Measurements from ENCODE around the gene KCNQ1. TPM values are rescaled to one million over a fixed set of nuclear protein-coding genes. Genes with fewer than 3 reads are reported as not detected.

The KCNQ1 gene
- total RNA-seq, 4 donors from 2014 or later = 2.6 to 12.7 (median 4.9) TPM

DNA sequence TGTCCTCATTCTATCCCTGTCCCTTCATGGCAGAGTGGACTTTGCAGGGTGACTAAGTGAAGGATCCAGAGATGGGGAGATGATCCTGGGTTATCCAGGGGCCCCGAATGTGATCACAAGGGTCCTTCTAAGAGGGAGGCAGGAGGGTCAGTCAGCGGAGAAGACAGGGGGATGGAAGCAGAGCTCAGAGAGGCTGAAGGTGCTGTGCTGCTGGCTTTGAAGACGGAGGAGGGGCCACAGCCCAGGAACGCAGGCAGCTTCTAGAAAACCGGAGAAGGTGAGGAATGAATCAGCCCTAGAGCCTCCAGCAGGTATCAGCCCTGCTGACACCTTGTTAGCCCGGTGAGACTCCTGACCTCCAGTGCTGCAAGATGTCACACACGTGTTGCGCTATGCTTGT, 377.1 kb downstream of the KCNQ1 start:
- Histone ChIP-seq H3K36me3 (no peaks in the 10 kb centered on the region), H3K27me3 (no peaks in the 10 kb centered on the region), H3K9me3 (peaks cover 0 to 18% (median 0%) of the 10 kb centered on the region in 3 donors), H3K4me1 (peaks cover 2 to 28% (median 28%) of the 10 kb centered on the region in 3 donors), H3K4me3 (no peak overlapping the region), H3K27ac (no peak overlapping the region)
- WGBS, 2 donors (ENCODE audit: low coverage in 1 of 2) = 95 to 100% methylated on average over 1 to 7 of the region's 8 CpGs
- ATAC-seq = no peak
- TF ChIP-seq POLR2AphosphoS5 (IDR thresholded peaks at IDR 0.05) (no peak), EP300 (IDR thresholded peaks at IDR 0.05) (no peak), POLR2A (IDR thresholded peaks at IDR 0.05) (no peak)
- TF ChIP-seq, protein P1, sequence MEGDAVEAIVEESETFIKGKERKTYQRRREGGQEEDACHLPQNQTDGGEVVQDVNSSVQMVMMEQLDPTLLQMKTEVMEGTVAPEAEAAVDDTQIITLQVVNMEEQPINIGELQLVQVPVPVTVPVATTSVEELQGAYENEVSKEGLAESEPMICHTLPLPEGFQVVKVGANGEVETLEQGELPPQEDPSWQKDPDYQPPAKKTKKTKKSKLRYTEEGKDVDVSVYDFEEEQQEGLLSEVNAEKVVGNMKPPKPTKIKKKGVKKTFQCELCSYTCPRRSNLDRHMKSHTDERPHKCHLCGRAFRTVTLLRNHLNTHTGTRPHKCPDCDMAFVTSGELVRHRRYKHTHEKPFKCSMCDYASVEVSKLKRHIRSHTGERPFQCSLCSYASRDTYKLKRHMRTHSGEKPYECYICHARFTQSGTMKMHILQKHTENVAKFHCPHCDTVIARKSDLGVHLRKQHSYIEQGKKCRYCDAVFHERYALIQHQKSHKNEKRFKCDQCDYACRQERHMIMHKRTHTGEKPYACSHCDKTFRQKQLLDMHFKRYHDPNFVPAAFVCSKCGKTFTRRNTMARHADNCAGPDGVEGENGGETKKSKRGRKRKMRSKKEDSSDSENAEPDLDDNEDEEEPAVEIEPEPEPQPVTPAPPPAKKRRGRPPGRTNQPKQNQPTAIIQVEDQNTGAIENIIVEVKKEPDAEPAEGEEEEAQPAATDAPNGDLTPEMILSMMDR (IDR thresholded peaks at IDR 0.05) = no peak

DNA sequence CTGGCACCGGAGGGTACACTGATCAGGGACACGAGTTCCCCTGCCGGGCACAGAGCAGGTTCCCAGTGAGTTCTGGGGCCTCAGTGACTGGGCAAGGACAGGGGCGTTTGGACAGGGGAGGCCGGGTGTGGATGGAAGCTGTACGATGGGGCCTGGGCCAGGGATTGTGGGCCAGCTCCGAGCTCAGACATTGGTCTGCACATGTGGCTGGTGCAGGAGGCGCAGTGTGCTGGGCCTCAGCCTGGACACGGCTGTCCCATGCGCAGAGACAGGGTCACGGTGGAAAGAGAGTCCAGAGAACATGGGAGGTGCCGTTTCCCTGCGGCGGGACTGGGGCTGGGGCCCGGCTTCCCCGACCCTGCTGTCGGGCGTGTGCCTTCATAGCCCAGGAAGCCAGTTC, 380.0 kb downstream of the KCNQ1 start:
- Histone ChIP-seq H3K27me3 (no peaks in the 10 kb centered on the region), H3K9me3 (peaks cover 0 to 12% (median 0%) of the 10 kb centered on the region in 3 donors), H3K36me3 (no peaks in the 10 kb centered on the region), H3K27ac (peak overlapping the region; percentile 55 to 99 (median 94)), H3K4me3 (peak overlapping the region in 1 of 2 donors; percentile 38), H3K4me1 (peaks cover 2 to 39% (median 32%) of the 10 kb centered on the region in 3 donors)
- ATAC-seq = peak; percentile 42
- 20 to 60% methylated on average over 1 to 2 of the region's 18 CpGs for WGBS, 2 donors (ENCODE audit: low coverage in 1 of 2)
- no peak for TF ChIP-seq EP300 (IDR thresholded peaks at IDR 0.05)
- no peak for TF ChIP-seq POLR2A (IDR thresholded peaks at IDR 0.05)
- no peak for TF ChIP-seq POLR2AphosphoS5 (IDR thresholded peaks at IDR 0.05)
- TF ChIP-seq, protein P1 (IDR thresholded peaks at IDR 0.05) = no peak

DNA sequence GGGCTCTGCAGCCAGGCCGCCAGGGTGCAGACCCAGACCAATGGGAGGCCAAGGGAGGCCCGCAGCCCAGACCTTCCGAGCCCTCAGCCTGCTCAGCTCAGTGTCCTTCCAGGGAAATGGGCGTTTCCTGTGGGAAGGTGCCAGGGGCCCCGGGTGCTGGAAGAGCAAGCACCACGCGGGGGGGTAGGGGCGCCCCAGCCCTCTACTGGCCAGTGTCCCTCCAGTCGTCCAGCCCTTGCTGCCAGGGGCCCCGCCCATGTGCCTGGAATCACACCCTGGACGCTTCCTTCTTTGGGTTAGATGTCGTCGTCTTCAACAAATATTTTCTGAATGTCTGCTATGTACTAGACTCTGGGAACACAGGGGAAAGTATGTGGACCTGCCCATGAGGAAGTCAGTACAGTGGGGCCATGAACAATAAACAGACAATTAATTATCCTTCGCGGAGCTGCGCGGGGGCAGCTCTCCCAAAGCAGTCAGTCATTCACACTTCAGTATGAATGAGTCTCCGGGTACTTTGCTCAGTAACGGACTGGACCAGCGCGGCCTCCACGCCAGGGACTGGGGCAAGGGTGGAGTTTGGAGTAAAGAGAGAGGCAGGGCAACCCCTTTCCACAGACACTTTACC, 380.6 kb downstream of the KCNQ1 start:
- H3K27ac ChIP-seq = peak overlapping the region; percentile 68 to 99 (median 94)
- peak; percentile 89 for ATAC-seq
- H3K36me3 ChIP-seq = no peaks in the 10 kb centered on the region
- H3K4me1 ChIP-seq = peaks cover 2 to 39% (median 32%) of the 10 kb centered on the region in 3 donors
- TF ChIP-seq, protein P1 (IDR thresholded peaks at IDR 0.05) = peak in 3 of 4 experiments; percentile 53 to 65 (median 54)
- peak; percentile 92 for TF ChIP-seq POLR2AphosphoS5 (IDR thresholded peaks at IDR 0.05)
- no peak for TF ChIP-seq EP300 (IDR thresholded peaks at IDR 0.05)
- TF ChIP-seq POLR2A (IDR thresholded peaks at IDR 0.05) = no peak
- 14% methylated on average over 16 of the region's 22 CpGs; no CpG with 5 or more reads in 1 of the 2 donors for WGBS, 2 donors (ENCODE audit: low coverage in 1 of 2)
- peaks cover 0 to 17% (median 0%) of the 10 kb centered on the region in 3 donors for H3K9me3 ChIP-seq
- no peaks in the 10 kb centered on the region for H3K27me3 ChIP-seq
- peak overlapping the region in 1 of 2 donors; percentile 38 for H3K4me3 ChIP-seq

DNA sequence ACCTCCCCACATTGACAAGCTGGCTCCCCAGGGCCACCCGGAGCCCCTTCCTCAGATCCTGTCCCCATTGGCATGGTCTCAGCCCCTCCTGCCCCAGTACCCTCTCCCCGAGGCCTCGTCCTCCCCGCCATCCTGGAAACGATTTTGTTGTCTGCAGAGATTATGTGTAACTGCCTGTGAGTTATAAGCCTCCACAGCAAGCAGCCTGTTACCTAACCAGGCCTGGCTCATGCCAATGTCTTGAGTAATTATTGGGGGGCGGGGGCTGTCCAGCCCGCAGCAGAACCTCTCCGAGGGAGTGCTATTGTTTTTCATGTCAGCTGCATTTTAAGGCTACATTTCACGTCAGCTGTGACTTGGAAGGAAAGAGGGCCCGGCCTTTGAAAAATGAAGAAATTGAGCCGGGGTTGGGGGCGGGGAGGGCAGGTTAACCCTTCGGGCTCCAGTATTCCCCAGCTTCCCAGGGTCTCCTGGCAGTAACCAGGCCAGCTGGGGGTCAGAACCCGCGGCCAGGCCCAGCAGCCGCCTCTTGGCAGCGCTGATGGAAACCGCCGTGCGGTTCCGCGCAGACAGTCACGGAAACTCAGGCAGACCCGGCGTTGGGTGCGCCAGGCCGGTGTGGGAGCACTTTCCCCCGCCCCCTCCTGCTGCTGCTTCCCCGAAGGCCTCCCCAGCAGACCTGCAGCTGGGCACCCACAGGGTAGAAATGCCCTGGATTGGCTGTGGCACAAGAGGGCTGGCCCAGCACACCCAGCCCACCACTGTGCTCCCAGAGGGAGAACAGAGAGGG, 381.3 kb downstream of the KCNQ1 start:
- Histone ChIP-seq H3K9me3 (peaks cover 0 to 17% (median 0%) of the 10 kb centered on the region in 3 donors), H3K36me3 (no peaks in the 10 kb centered on the region), H3K4me3 (peak overlapping the region in 1 of 2 donors; percentile 38), H3K27me3 (no peaks in the 10 kb centered on the region), H3K4me1 (peaks cover 2 to 39% (median 32%) of the 10 kb centered on the region in 3 donors), H3K27ac (peak overlapping the region; percentile 68 to 99 (median 94))
- TF ChIP-seq, protein P1 (IDR thresholded peaks at IDR 0.05) = no peak
- TF ChIP-seq EP300 (IDR thresholded peaks at IDR 0.05) = peak; percentile 4
- peak; percentile 90 for TF ChIP-seq POLR2AphosphoS5 (IDR thresholded peaks at IDR 0.05)
- TF ChIP-seq POLR2A (IDR thresholded peaks at IDR 0.05) = peak in 1 of 2 donors; percentile 32
- WGBS, 2 donors (ENCODE audit: low coverage in 1 of 2) = 10 to 14% methylated on average over 8 to 10 of the region's 29 CpGs
- ATAC-seq = peak; percentile 88

Measured in gastroesophageal sphincter (tissue), 4 donors.